NCI-H146 (cell line): ENCODE results near the gene ATP5MG.
"Not testable (repeated sequence)": the region's sequence is repeated elsewhere in the genome, so short reads cannot be mapped to it uniquely, and the experiment has no call there.

Experiments used
- DNase-seq: peaks from one replicate; lab custom pipeline; 2025; lab: John Stamatoyannopoulos, UW

The ATP5MG gene

DNA sequence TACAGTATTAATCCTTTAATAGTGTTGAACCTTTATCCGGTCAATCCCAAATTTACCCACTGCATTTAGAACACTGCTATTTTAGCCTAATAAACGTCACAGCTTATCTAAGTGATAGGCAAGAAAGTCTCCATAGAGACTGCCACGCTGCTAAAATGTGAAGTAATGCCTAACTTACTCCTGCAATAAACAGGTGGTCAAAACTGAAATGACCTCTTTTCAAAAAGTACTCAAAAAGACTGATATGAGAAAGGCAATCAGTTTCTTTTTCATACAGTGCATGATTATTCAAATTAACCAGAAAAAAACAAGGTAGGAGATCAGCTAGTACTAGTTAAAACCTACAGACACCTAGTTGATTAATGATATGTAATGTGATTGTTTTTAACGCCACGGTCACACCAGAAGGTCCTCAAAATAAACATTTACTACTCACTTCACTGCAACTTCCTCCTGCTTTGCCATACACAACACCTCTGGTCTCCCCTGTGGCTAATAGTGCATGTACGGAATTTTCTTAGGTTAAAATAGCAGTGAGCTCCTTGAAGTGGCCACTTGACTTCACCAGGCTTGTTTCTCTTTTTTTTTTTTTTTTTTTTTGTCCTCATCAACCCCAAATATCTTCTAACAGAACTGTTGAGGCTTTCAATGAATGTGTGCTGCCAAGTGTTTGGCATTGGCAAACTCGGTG, 8.8 kb downstream of the ATP5MG start:
- DNase-seq, result no peak

DNA sequence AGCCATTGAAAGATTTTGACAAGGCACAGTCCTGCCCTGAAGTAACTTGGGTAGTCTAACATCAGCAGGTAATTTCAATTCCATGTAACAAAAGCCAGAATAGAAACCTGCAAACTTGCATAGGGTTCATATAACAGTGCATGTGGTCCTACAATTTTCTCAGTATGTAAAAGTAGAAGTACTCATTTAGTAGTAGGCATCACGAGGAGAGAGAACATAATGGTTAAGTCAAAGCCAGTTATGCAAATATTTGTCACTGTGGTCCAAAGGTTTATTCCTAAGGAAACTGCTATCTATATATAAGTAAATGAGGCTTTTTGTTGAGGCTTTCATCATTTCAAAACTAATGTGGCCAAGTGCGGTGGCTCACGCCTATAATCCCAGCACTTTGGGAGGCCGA, 10.1 kb downstream of the ATP5MG start:
- DNase-seq, result no peak

DNA sequence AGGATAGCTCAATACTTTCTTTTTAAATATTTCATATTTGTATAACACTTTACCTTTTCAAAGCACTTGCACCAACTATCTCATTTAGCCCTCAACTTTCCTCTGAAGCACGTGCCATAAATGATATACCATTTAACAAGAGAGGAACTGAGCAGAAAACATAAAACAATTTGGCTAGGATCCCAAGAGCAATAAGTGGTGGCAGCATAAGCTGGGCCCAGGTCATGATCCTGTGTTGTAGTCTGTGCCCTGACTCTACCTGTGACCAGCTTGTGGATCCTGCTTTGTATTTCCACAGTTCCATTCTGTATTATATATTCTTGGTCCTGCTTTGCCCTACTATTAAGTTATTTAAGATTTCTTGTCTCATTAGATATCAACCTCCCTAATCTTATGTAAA, 11.5 kb downstream of the ATP5MG start:
- DNase-seq, result no peak

DNA sequence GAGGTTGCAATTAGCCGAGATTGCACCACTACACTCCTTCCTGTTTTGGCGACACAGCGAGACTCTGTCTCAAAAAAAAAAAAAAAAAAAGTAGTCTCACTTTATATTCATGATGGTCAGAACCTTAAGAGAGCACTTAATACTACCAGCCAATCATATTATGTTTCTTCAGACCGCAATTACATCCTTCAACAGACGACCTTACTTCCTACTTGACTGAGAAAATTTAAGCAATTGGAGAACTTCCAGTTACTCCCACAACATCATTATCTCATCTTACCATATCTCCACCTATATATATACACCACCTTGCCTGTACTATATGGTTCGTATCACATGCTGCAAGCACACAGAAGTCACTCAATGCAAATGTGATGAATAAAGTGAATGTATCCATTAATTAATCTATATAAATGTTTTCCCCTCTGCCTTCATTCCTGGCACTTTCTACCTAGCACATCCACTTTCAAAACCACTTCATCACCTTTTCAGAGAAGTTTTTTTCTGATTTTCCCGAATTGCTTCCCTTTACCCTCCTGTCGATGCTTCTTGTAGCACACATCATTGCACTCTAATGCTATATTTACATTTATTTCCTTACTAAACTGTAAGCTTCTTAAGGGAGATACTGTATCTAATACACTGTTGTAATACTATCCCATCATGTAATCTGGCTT, 13.8 kb downstream of the ATP5MG start:
- DNase-seq, result no peak

DNA sequence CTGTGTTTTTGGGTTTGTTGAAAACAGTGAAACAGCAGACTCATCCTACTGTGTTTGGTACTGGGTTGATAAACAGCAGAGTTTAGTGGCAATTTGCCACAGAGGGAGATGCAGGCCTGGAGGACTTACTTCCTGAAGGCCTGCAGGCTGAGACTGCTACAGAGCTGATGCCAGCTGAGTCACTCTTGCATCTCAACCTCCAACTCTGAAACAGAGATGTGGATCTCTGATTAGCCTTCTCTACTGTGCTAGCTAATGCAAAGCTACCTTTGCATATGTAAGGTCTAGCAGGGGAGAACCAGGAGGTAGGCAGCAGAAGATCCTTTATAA, 14.3 kb downstream of the ATP5MG start:
- no peak for DNase-seq

DNA sequence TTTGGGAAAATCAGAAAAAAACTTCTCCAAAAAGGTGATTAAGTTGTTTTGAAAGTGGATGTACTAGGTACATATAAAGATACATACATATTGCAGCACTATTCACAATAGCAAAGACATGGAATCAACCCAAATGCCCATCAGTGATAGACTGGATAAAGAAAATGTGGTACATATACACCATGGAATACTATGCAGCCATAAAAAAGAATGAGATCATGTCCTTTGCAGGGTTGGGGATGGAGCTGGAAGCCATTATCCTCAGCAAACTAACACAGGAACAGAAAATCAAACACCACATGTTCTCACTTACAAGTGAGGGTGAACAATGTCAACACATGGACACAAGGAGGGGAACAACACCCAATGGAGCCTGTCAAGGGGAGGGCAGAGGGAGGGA, 15.5 kb downstream of the ATP5MG start:
- not testable (repeated sequence) for DNase-seq

DNA sequence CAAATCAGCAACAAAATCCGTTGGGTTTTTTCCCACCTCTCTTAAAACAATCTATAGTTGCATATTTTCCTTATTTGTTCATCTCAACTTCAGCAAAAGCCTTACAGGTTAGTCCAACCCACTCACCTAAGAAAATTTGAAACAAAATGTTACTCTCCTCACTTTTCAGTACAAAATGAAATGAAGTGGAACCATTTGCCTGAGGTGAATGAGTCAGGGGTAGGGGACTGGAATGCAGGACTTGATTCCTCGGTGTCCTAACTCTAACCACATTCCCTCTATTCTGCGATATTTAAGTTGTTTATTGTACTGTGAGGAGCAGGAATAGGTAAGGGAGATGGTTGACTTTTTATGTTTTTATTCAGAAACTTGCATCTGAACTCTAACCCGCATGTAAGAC, 16.4 kb downstream of the ATP5MG start:
- no peak for DNase-seq

DNA sequence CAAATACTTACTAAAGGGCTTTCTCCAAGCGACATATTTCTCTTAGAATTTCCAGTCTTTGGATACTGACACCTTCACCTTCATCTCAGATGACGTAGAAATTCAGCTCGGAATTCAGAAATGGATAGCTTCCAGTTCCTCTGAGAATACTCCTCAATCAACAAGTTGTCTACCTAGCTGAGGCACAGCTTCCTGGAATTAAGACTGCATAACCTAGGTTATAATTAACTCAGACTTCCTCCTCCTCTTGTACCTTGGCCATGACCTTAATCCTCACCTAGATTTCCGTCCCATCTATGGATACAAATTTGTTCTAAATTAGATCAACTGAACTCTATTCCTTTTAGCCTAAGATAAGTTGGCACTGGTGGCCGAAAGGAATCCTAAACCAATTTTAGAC, 17.4 kb downstream of the ATP5MG start:
- DNase-seq, result no peak

DNA sequence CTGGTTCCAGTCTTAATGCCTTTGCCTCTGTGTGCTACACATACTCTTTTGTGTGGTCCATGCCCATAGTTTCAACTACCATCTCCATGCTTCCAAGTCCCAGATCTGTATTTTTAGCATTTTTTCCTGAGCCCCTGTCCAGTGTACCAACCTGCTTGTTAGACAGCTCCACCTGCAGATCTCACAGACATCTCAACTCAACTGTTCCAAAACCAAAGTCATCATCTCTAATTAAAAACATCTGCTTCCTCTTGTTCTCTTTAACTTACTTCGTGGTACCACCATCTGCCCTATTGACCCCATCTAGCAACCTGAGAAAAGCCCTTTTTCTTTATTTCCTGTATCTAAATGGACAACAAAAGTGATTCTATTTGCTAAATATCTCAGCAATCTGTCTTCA, 26.3 kb downstream of the ATP5MG start:
- DNase-seq, result no peak

DNA sequence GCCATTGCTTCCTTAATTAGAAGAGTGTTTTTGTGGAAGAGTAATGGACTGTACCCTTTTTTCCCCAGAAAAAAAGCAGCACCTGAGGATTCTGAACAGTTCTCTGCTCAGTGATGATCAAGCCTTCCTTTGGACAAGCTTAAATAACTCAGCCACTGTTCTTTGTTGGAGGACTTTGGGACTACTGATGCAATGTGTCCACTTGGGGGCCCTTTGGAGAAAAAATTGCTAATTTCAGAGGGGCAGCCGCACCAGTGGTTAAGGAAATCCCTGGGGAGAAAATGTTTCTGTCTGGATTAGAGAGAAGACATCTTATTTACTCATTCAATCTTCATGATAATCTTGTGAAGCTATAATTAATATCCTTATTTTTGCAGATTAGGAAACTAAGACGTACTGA, 29.6 kb downstream of the ATP5MG start:
- no peak for DNase-seq

DNA sequence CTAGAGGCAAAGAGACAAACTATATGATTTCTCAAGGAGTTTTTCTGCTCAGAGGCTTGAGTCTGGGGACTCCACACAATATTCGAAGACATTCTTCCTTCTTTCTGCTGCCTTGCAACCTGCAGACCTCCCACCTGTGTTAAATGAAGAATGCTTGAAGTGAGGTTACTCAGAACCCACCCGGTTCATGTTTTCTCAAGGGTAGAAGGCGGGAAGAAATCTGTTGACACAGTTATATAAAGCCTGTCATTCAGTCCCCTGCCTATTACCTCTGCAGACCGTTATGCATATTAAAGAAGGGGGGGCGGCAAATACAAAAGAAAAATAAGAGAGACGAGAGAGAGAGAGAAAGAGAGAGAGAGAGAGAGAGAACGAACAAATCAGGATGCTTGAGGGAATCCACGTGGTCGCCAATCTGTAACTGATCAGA, 32.7 kb downstream of the ATP5MG start:
- DNase-seq, result peak; percentile 44

DNA sequence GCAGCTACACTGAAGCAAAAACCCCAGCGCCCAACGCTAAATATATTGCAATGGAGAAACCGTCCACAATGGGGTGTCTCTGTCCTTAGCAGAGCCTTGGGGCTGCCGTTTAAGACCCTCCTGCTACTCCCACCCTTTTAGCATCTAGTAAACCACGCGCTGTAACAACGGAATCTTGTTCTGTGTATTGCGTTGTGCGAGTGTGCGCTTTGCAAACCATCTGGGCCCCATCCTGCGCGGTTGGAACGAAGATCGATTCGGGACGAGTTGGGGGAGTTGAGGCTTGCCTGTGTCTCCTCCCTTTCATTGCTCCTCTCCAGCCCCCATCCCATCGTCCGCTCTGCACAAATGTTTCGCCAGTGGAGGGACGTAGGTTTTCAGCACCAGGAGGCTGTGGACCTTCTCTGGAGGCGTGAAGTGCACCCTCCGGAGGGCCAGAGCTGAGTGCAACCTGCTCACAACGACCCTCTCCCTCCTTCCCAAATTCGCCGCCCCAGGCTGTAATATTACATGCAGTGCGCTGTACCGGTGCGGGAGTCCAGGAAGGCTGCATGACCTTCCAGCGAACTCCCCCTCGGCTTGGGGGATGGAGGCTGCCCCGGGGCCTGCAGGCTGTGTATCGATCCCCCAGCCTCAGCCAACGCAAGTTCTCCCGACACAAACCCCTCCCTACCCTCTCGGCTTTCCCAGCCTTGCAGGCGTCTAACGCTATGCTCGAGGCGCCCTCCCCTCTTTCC, 33.3 kb downstream of the ATP5MG start:
- peak; percentile 63 for DNase-seq

DNA sequence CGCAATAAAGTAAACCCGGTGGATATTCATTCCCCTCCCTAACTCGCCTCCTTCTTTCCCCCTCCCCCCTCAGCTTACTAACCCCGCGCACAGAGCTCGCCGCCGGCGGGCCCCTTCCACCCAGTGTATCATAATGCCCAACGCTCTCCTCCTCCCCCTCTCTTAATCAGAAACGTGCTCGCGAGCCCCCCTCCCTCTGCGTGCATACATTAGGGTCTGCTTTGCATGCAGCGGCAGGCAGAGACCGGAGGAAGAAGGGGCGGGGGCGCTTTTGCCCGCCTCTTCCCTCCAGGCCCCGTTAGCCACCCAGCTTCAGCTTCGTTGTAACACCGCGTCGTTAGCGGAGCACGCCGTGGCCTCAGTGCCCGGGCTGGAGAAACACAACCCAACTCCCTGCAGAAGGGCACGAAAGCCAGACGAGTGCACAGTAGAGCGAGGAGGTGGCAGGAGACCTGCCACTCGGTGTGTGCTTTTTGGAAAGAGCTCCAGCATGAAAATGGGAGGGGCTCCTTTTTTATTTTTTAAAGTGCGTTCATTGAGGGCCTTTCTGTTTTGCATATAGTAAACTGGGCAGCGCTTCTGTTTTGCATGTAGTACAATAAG, 34.0 kb downstream of the ATP5MG start:
- peak; percentile 96 for DNase-seq

DNA sequence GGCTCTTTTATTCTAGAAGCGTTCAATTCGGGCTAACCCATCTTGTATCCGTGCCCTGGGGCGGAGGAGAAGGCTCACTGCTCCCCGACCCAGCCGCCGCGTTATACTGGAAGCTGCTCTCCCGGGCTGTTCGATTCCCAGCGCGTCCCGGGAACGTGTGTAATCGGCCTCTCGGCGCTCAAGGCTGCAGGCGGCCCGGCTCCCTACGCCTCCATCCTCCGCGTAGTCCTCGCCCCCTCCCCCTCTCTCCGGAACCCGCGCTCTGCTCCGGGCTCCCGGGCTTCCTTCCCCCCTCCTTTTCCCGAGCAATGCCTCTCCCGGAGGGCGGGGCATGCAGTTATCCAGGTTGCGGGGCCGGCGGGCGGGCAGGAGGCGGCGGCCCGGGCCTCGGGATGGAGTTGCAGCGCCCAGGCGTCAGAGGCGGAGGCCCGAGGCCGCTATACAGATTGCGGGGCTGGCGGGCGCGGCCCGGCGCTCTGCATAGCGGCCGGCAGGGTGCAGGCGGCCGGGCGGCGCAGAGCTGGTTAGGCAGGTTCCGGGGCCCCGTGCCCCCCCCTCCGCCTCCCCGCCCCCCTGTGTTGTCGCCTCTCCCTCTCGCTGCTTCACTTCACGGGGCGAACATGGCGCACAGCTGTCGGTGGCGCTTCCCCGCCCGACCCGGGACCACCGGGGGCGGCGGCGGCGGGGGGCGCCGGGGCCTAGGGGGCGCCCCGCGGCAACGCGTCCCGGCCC, 34.7 kb downstream of the ATP5MG start, which contains the start of gene KMT2A:
Gene KMT2A, plus strand, starts transcription at position 600 of the 732 bp plus-strand sequence. Its CDS starts 21 bp downstream, at position 621.
- peak; percentile 97 for DNase-seq

DNA sequence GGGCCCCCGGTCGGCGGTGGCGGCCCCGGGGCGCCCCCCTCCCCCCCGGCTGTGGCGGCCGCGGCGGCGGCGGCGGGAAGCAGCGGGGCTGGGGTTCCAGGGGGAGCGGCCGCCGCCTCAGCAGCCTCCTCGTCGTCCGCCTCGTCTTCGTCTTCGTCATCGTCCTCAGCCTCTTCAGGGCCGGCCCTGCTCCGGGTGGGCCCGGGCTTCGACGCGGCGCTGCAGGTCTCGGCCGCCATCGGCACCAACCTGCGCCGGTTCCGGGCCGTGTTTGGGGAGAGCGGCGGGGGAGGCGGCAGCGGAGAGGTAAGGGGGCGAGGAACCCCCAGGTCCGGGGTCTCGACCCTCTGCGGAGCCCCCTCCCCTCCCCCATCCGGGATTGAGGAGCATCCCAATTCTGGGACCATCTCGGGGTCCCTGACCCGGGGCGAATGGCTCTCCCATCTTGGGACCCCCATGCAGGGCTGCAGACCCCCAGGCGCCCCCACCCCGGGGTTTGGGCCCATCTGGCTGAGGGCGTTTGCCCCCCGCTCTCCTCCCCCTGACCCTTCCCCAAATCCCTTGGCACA, 35.3 kb downstream of the ATP5MG start:
- DNase-seq, result peak; percentile 54

DNA sequence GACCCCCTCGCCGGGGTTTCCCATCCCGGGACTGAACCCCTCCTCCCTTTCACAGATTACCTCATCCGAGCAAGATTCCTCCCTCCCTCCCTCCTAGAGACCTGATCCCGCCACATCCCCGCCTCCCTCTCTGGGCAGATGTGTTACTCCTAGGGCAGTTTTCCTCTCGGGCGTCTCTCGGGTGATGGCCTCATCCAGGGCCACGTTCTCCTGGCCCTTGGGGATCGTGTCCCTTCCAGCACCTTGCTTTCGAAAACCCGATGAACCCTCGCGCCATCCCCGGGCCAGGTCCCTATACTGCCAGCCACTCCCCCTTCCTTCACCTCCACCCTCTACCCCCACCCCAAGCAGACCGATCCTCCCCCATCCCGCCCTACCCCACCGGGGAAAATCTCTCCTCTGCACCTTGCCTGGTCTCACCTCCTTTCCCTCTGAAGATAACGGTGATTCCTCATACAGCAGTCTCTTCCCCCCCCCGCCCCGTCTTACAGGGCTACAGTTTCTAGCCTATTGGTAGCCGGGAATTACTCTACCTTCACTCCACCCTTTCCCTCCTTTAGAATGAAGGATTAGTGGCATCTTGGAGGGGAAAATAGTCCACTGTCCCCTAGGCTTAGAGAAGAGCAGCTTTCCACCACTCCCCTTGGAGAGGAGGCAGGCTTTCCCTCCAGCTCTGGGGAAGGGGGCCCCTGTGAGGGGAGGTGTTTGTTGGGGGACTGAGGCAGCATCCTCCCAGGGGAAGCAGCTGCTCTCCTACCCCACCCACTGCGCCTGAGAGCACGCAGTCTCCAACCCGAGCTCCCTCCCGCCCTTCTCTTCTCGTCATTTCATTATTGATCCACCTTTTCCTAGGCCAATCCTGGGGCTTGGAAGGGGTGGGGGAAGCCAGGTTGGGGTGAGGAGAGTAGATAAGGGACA, 36.1 kb downstream of the ATP5MG start:
- peak; percentile 79 for DNase-seq

DNA sequence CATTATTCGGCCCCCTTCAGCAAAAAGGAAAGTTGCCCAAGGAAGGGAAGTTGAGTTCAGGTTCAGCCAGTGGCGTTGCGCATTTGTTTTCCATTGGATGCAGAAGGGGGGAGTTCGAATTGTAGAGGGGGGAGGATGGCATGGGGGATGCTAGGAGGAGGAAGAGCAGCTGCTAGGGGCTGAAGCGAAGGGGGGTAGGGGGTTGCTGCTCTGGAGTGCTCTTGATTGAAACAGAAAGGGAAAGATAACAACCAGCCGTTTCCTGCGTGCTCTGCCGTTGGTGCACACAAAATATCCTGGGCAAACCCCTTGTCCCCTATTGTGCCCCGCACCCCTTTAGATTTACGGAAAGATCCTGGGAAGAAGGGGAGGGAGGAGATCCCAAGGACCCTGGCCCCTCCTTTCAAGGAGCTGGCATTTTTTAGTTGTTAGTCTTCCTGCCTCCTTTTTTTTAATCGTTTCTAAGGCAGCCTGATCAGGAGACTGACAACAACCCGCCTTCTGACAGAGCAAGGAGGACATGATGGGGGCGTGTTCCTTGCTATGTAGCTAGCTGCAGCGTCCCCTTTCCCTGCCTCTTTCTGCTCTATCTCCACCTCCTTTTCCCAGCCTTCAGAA, 37.0 kb downstream of the ATP5MG start:
- DNase-seq, result peak; percentile 34

DNA sequence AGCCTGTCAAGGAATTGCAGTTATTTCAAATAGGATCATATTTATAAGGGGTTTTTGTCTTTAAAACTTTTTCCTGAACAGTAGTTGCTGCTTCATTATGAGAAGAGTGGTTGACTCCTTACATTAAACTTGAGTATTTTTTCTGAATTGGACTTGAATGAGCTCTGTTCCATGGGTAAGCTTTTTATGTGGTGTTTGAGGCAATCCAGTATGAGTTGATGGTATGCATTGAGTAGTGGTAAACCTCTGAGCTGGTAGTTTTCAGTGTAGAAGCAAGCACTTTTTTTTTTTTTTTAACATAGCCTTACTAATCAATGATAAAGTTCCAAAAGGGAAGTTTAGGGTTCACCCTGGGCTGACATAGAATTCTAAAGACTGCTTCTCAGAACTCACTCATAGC, 38.2 kb downstream of the ATP5MG start:
- DNase-seq, result no peak

DNA sequence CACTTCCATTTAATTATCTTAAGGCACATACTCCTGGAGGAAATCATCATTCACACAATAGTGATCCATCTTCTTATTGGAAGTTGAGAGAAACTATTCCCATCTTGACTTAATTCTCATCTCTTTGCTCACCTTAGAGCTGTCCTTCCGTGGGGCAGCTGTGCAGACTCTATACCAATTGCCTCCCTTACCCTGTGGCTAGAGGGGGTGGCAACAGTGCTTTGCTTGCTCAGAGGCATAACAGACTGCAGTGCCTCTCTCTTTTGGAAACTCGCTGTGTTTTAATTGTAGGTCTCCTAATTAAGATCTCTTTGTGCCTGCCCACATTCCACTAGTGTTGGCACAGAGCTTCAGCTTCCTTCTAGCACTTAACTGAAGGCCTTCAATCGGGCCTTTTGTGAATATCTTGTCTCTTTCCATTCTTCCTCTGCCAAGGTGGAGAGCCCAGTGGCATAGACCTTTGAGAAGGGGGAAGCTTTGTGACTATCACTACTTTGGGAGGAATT, 40.4 kb downstream of the ATP5MG start:
- DNase-seq, result no peak

DNA sequence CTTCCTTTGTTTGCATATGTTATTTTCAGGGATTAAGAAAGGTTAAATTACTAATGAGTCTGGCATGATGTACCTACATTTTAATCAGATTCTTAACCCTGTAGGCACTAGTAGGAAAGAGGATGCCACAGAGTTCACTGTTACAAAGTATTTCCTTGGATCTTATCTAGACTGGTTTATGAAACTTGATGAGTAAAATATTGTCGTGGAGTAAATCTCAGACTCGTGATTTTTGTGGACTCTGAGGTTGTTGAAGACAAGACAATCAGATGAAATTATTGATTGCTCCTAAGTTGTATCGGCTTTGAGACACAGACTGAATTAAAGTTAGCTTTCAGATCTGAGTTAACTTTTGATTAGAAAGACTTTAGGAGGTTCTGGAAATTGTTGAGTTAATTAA, 40.9 kb downstream of the ATP5MG start:
- no peak for DNase-seq
